Endothelial cell of umbilical vein (primary cell): ENCODE measurements around the gene ADGRB2. TPM values are rescaled to one million over a fixed set of nuclear protein-coding genes. Genes with fewer than 3 reads are reported as not detected.

Experiments
- BruUV-seq: library from RNA; stranded (reverse); fragments of 400-500 nt; replicated peaks from 2 replicates; lab custom pipeline; 2021; lab: Mats Ljungman, UMichigan
- CTCF ChIA-PET: fragments of 300-600, 350-600 bp; sonication (Branson Sonifier 250); formaldehyde crosslinking; loops from one replicate; lab custom pipeline; 2021; ENCODE audit warnings: antibody characterized with exemption, inconsistent platforms; lab: Charles Lee
- POLR2A ChIA-PET: fragments of 300-600, 350-600 bp; sonication (Branson Sonifier 250); formaldehyde crosslinking; loops from one replicate; lab custom pipeline; 2021; ENCODE audit warnings: antibody characterized with exemption, inconsistent platforms; lab: Charles Lee
- DNase-seq: peaks from one replicate; pipeline ENCODE4 v3.0.0-alpha.2; 2011; ENCODE audit warnings: low read depth, low spot score
- FAIRE-seq: peaks from 2 replicates; lab custom pipeline; 2011; peaks lifted over from hg19 to GRCh38; lab: Jason Lieb, UNC
- H2AFZ ChIP-seq: 2 replicates; pipeline ENCODE4 v1.6.0; 2012; ENCODE audit warnings: low read depth, low read length, control low read depth, inconsistent platforms
- H3K27ac ChIP-seq: 2 replicates; pipeline ENCODE4 v1.5.1; 2011; ENCODE audit warnings: low read depth, mild to moderate bottlenecking, control low read depth, low read length, moderate library complexity; ENCODE audit not compliant: insufficient read depth
- H3K27me3 ChIP-seq, 2 experiments: 2 replicates each; pipeline versions ENCODE4 v1.6.0 to v1.6.1; 2011; ENCODE audit warnings: low read length in 2 of 2, mixed read lengths in 1 of 2; ENCODE audit not compliant: control insufficient read depth in 2 of 2, insufficient read depth in 2 of 2
- H3K36me3 ChIP-seq, 2 experiments: 2 replicates in 1 of 2; 3 replicates in 1 of 2; pipeline ENCODE4 v1.5.1; 2011; ENCODE audit warnings: low read length in 2 of 2, mild to moderate bottlenecking in 1 of 2, moderate library complexity in 1 of 2; ENCODE audit not compliant: control insufficient read depth in 2 of 2, insufficient read depth in 2 of 2; ENCODE audit errors: extremely low read depth in 1 of 2
- H3K4me1 ChIP-seq: 3 replicates; pipeline ENCODE4 v1.5.1; 2011; ENCODE audit warnings: mild to moderate bottlenecking, low read length; ENCODE audit not compliant: control insufficient read depth, insufficient read depth; ENCODE audit errors: extremely low read depth
- H3K4me2 ChIP-seq: 2 replicates; pipeline ENCODE4 v1.6.1; 2011; ENCODE audit warnings: low read length, control low read depth, mixed read lengths; ENCODE audit not compliant: insufficient read depth
- H3K4me3 ChIP-seq, 3 experiments: fragments of 200-600 bp in 1 of 3; sonication (generic), shearing (Covaris generic) in 1 of 3; replicated peaks in 1 of 3; 2 replicates each; pipeline ENCODE4 v1.5.1; 2011 to 2016; ENCODE audit warnings: control low read depth in 3 of 3, low read length in 3 of 3, mild to moderate bottlenecking in 2 of 3, inconsistent platforms in 1 of 3, low read depth in 1 of 3, moderate library complexity in 1 of 3; ENCODE audit not compliant: insufficient read depth in 1 of 3
- H3K79me2 ChIP-seq: 2 replicates; pipeline ENCODE4 v1.6.0; 2012; ENCODE audit warnings: low read length, inconsistent platforms; ENCODE audit not compliant: control insufficient read depth, insufficient read depth
- H3K9ac ChIP-seq: replicated peaks from 2 replicates; pipeline ENCODE3; 2011; ENCODE audit warnings: low read length, control low read depth; ENCODE audit not compliant: insufficient read depth; ENCODE audit errors: extremely low read depth
- H3K9me1 ChIP-seq: replicated peaks from 3 replicates; pipeline ENCODE4 v1.6.0; 2011; ENCODE audit warnings: mild to moderate bottlenecking, low read length; ENCODE audit not compliant: control insufficient read depth, insufficient read depth; ENCODE audit errors: extremely low read depth
- H3K9me3 ChIP-seq: replicated peaks from 2 replicates; pipeline ENCODE4 v1.5.1; 2012; ENCODE audit warnings: low read length, inconsistent platforms; ENCODE audit not compliant: control insufficient read depth, insufficient read depth
- H4K20me1 ChIP-seq: replicated peaks from 2 replicates; pipeline ENCODE3; 2011; ENCODE audit warnings: mild to moderate bottlenecking, low read length; ENCODE audit not compliant: control insufficient read depth, insufficient read depth; ENCODE audit errors: extremely low read depth
- FOS ChIP-seq: IDR thresholded peaks from 2 replicates; pipeline ENCODE4 v1.6.1; 2011; ENCODE audit warnings: mild to moderate bottlenecking, low read length, moderate library complexity, borderline replicate concordance; ENCODE audit not compliant: insufficient read depth
- MYC ChIP-seq: IDR thresholded peaks from one replicate; pipeline ENCODE4 v1.6.1; 2011; ENCODE audit warnings: mild to moderate bottlenecking, low read depth, low read length
- POLR2AphosphoS5 ChIP-seq: IDR thresholded peaks from 2 replicates; pipeline ENCODE4 v1.6.1; 2012; ENCODE audit warnings: low read depth, mild to moderate bottlenecking, control low read depth, low read length, moderate library complexity; ENCODE audit not compliant: insufficient read depth
- dilution Hi-C: fragments of 300-500 bp; cut with MboI; formaldehyde crosslinking; loops from one replicate; pipeline ENCODE4 v1.15.0; 2019; ENCODE audit warnings: low sequenced_read_pairs; ENCODE audit not compliant: extremely low pct_ligation_motif_present
- intact Hi-C: fragments of 100-400 bp; cut with micrococcal nuclease; formaldehyde crosslinking; loops from one replicate; pipeline ENCODE4 v1.10.0; 2022
- polyA plus RNA-seq, 4 experiments: library from polyadenylated mRNA; depleted of rRNA in 3 of 4; stranded (reverse) in 3 of 4; unstranded in 1 of 4; fragments of >200 nt; gene quantifications; 2 replicates each; pipeline versions ENCODE4 v1.2.1 to v1.2.3, GENCODE V29; 2011 to 2012; ENCODE audit warnings: missing spikeins in 1 of 4
- total RNA-seq: library from RNA; stranded (reverse); gene quantifications from 2 replicates; pipeline ENCODE4 v1.2.3, GENCODE V29; 2021
- TF ChIP-seq, protein P1 (sequence below): IDR thresholded peaks from 2 replicates; pipeline ENCODE4 v1.6.1; 2011; ENCODE audit not compliant: insufficient read depth, insufficient read length
- TF ChIP-seq, protein P2 (sequence below), 2 donors: IDR thresholded peaks; 1 replicate in 1 of 2; 2 replicates in 1 of 2; pipeline ENCODE4 v1.5.1; 2011; ENCODE audit warnings: low read length in 2 of 2, mild to moderate bottlenecking in 2 of 2, moderate library complexity in 2 of 2, control low read depth in 1 of 2, inconsistent platforms in 1 of 2, low read depth in 1 of 2; ENCODE audit not compliant: insufficient read depth in 1 of 2; ENCODE audit errors: extremely low read depth in 1 of 2

ADGRB2 gene
- total and polyA plus RNA-seq, 2 donors (not counting 3 experiments of a cell fraction or from before 2014, with no cell fraction given): 1.3 to 1.5 TPM

DNA sequence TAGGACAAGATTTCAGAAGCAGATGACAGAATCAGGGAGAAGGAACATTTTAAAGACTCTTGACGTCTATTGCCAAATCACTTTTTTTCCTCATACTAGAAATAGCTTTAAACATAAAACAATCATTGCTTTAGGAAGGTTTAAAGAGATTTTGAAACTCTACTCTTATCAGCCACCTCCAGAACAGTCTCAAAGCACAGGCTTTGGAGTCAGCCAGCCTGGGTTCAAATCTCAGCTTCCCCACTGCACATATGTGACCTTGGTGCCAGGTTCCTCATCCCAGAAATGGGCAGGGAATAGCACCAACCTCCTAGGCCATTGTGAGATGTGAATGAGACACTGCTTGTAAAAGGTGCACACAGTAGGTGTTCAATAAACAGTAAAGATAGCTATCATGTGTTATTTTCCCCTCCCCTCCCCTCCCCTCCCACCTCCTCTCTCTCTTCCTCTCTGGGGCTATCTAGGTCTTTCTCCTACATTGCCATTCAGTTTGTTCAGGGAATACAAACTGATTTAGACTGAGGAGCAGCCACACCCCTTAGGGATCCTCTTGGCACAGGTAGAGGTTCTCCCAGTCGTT, 31.0 kb upstream of the ADGRB2 start:
- H3K4me3 ChIP-seq: no peak overlapping the region
- dilution Hi-C loops (no loop called here), intact Hi-C loops (no loop called here)
- no peak overlapping the region for H3K9ac ChIP-seq
- H3K4me1 ChIP-seq: peaks cover 30% of the 10 kb centered on the region
- FAIRE-seq: no peak
- no peaks in the 10 kb centered on the region for H3K9me3 ChIP-seq
- no TSS peak for BruUV-seq
- H4K20me1 ChIP-seq: no peaks in the 10 kb centered on the region
- no peak overlapping the region for H2AFZ ChIP-seq
- no peak overlapping the region for H3K4me2 ChIP-seq
- TF ChIP-seq MYC (no peak), FOS (no peak), POLR2AphosphoS5 (no peak)
- TF ChIP-seq, protein P1, sequence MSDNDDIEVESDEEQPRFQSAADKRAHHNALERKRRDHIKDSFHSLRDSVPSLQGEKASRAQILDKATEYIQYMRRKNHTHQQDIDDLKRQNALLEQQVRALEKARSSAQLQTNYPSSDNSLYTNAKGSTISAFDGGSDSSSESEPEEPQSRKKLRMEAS: no peak
- TF ChIP-seq, protein P2, sequence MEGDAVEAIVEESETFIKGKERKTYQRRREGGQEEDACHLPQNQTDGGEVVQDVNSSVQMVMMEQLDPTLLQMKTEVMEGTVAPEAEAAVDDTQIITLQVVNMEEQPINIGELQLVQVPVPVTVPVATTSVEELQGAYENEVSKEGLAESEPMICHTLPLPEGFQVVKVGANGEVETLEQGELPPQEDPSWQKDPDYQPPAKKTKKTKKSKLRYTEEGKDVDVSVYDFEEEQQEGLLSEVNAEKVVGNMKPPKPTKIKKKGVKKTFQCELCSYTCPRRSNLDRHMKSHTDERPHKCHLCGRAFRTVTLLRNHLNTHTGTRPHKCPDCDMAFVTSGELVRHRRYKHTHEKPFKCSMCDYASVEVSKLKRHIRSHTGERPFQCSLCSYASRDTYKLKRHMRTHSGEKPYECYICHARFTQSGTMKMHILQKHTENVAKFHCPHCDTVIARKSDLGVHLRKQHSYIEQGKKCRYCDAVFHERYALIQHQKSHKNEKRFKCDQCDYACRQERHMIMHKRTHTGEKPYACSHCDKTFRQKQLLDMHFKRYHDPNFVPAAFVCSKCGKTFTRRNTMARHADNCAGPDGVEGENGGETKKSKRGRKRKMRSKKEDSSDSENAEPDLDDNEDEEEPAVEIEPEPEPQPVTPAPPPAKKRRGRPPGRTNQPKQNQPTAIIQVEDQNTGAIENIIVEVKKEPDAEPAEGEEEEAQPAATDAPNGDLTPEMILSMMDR (IDR thresholded peaks at IDR 0.05; ENCODE audit: extremely low read depth in 1 of 2, insufficient read depth in 1 of 2, low read depth in 1 of 2, low read length in 2 of 2): no peak
- no peaks in the 10 kb centered on the region for H3K27me3 ChIP-seq
- H3K36me3 ChIP-seq: no peaks in the 10 kb centered on the region
- H3K9me1 ChIP-seq: no peaks in the 10 kb centered on the region
- H3K79me2 ChIP-seq: peaks cover 38% of the 10 kb centered on the region
- ChIA-PET POLR2A (no interaction called here), CTCF (no interaction called here)
- no peak overlapping the region for H3K27ac ChIP-seq
- DNase-seq: no peak
